Measurements from ENCODE around the gene LRRFIP1. TPM values are rescaled to one million over a fixed set of nuclear protein-coding genes. Genes with fewer than 3 reads are reported as not detected.

The LRRFIP1 gene
- total and polyA plus RNA-seq, 2 of the 13 experiments (the other 11 are each of a cell fraction or from before 2014, with no cell fraction given): 15.9 to 40.5 TPM

DNA sequence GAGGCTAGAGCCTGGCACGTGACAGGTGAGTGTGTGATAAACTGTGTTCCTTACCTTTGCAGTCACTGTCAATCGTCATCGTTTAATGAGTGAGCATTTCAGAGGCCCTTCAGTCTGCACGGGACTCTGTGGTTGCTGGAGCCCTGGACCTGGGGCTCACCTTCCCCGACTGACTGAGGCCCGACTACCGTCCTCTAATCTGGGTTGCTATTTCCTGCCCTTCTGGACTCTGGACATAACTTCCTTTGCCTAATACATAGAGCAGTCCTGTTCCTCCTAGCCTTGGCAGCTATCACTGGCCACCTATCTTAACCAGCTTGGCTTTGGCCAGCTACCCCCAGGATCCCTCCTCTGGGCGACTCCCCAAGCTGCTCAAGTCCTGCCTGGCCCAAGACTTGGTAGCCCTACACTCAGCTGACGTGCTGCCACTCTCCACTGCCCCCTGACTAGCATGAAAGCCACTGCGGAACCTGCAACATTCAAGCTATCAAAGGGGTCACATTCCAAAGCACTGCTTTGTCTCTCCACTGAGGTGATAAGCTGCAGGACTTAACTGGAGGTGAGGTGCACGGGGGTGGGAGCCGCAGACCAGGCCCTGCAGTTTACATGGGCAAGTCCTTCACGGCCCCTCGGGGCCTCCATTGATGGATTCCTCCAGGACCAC lies 25.8 kb upstream of the LRRFIP1 start (continued):
- TF ChIP-seq, protein P1, sequence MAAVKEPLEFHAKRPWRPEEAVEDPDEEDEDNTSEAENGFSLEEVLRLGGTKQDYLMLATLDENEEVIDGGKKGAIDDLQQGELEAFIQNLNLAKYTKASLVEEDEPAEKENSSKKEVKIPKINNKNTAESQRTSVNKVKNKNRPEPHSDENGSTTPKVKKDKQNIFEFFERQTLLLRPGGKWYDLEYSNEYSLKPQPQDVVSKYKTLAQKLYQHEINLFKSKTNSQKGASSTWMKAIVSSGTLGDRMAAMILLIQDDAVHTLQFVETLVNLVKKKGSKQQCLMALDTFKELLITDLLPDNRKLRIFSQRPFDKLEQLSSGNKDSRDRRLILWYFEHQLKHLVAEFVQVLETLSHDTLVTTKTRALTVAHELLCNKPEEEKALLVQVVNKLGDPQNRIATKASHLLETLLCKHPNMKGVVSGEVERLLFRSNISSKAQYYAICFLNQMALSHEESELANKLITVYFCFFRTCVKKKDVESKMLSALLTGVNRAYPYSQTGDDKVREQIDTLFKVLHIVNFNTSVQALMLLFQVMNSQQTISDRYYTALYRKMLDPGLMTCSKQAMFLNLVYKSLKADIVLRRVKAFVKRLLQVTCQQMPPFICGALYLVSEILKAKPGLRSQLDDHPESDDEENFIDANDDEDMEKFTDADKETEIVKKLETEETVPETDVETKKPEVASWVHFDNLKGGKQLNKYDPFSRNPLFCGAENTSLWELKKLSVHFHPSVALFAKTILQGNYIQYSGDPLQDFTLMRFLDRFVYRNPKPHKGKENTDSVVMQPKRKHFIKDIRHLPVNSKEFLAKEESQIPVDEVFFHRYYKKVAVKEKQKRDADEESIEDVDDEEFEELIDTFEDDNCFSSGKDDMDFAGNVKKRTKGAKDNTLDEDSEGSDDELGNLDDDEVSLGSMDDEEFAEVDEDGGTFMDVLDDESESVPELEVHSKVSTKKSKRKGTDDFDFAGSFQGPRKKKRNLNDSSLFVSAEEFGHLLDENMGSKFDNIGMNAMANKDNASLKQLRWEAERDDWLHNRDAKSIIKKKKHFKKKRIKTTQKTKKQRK (IDR thresholded peaks at IDR 0.05; ENCODE audit: low read length): no peak
- no peak for TF ChIP-seq ZNF432 (CRISPR knock-in tag; IDR thresholded peaks at IDR 0.05; ENCODE audit: borderline replicate concordance)
- no peak for TF ChIP-seq DNMT3B (CRISPR knock-in tag; conservative IDR thresholded peaks at IDR 0.05)
- no peak for TF ChIP-seq ZNF737 (CRISPR knock-in tag; IDR thresholded peaks at IDR 0.05; ENCODE audit: borderline replicate concordance)
- no peak for TF ChIP-seq ZNF567 (CRISPR knock-in tag; IDR thresholded peaks at IDR 0.05; ENCODE audit: borderline replicate concordance)
- no peak for TF ChIP-seq ZFP37 (CRISPR knock-in tag; IDR thresholded peaks at IDR 0.05; ENCODE audit: borderline replicate concordance)
- TF ChIP-seq, protein P2, sequence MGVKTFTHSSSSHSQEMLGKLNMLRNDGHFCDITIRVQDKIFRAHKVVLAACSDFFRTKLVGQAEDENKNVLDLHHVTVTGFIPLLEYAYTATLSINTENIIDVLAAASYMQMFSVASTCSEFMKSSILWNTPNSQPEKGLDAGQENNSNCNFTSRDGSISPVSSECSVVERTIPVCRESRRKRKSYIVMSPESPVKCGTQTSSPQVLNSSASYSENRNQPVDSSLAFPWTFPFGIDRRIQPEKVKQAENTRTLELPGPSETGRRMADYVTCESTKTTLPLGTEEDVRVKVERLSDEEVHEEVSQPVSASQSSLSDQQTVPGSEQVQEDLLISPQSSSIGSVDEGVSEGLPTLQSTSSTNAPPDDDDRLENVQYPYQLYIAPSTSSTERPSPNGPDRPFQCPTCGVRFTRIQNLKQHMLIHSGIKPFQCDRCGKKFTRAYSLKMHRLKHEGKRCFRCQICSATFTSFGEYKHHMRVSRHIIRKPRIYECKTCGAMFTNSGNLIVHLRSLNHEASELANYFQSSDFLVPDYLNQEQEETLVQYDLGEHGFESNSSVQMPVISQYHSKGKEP (CRISPR knock-in tag; IDR thresholded peaks at IDR 0.05): no peak
- TF ChIP-seq EZH2 (conservative IDR thresholded peaks at IDR 0.05; ENCODE audit: low read depth, low read length): no peak
- TF ChIP-seq BCL6 (CRISPR knock-in tag; IDR thresholded peaks at IDR 0.05): peak; percentile 56
- TF ChIP-seq, protein P3, sequence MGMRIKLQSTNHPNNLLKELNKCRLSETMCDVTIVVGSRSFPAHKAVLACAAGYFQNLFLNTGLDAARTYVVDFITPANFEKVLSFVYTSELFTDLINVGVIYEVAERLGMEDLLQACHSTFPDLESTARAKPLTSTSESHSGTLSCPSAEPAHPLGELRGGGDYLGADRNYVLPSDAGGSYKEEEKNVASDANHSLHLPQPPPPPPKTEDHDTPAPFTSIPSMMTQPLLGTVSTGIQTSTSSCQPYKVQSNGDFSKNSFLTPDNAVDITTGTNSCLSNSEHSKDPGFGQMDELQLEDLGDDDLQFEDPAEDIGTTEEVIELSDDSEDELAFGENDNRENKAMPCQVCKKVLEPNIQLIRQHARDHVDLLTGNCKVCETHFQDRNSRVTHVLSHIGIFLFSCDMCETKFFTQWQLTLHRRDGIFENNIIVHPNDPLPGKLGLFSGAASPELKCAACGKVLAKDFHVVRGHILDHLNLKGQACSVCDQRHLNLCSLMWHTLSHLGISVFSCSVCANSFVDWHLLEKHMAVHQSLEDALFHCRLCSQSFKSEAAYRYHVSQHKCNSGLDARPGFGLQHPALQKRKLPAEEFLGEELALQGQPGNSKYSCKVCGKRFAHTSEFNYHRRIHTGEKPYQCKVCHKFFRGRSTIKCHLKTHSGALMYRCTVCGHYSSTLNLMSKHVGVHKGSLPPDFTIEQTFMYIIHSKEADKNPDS (CRISPR knock-in tag; IDR thresholded peaks at IDR 0.05): no peak
- TF ChIP-seq, protein P4, sequence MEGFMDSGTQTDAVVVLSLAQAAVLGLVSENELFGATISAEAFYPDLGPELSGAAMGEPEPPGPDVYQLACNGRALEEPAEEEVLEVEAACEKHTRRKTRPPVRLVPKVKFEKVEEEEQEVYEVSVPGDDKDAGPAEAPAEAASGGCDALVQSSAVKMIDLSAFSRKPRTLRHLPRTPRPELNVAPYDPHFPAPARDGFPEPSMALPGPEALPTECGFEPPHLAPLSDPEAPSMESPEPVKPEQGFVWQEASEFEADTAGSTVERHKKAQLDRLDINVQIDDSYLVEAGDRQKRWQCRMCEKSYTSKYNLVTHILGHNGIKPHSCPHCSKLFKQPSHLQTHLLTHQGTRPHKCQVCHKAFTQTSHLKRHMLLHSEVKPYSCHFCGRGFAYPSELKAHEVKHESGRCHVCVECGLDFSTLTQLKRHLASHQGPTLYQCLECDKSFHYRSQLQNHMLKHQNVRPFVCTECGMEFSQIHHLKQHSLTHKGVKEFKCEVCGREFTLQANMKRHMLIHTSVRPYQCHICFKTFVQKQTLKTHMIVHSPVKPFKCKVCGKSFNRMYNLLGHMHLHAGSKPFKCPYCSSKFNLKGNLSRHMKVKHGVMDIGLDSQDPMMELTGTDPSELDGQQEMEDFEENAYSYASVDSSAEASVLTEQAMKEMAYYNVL (CRISPR knock-in tag; IDR thresholded peaks at IDR 0.05; ENCODE audit: borderline replicate concordance): peak; percentile 81
- TF ChIP-seq, protein P5, sequence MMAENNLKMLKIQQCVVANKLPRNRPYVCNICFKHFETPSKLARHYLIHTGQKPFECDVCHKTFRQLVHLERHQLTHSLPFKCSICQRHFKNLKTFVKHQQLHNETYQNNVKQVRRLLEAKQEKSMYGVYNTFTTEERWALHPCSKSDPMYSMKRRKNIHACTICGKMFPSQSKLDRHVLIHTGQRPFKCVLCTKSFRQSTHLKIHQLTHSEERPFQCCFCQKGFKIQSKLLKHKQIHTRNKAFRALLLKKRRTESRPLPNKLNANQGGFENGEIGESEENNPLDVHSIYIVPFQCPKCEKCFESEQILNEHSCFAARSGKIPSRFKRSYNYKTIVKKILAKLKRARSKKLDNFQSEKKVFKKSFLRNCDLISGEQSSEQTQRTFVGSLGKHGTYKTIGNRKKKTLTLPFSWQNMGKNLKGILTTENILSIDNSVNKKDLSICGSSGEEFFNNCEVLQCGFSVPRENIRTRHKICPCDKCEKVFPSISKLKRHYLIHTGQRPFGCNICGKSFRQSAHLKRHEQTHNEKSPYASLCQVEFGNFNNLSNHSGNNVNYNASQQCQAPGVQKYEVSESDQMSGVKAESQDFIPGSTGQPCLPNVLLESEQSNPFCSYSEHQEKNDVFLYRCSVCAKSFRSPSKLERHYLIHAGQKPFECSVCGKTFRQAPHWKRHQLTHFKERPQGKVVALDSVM (CRISPR knock-in tag; IDR thresholded peaks at IDR 0.05): peak; percentile 44; the same call in 1 of the 2 replicates
- TF ChIP-seq SNAI1 (CRISPR knock-in tag; IDR thresholded peaks at IDR 0.05; ENCODE audit: borderline replicate concordance): no peak
- 0 out of 2 replicates have a peak, but pooled peaks have one; percentile 49 for TF ChIP-seq RFXAP (CRISPR knock-in tag; IDR thresholded peaks at IDR 0.05; ENCODE audit: borderline replicate concordance)
- TF ChIP-seq NFRKB (IDR thresholded peaks at IDR 0.05): no peak
- peak; percentile 36; the same call in 1 of the 2 replicates for TF ChIP-seq AHR (CRISPR knock-in tag; IDR thresholded peaks at IDR 0.05)

Data from HepG2 (cell line).